Measurements from ENCODE around the gene LIPA. TPM values are rescaled to one million over a fixed set of nuclear protein-coding genes. Genes with fewer than 3 reads are reported as not detected.

The LIPA gene
- total RNA-seq, 1 experiment from 2014 or later, result 45.2 TPM

DNA sequence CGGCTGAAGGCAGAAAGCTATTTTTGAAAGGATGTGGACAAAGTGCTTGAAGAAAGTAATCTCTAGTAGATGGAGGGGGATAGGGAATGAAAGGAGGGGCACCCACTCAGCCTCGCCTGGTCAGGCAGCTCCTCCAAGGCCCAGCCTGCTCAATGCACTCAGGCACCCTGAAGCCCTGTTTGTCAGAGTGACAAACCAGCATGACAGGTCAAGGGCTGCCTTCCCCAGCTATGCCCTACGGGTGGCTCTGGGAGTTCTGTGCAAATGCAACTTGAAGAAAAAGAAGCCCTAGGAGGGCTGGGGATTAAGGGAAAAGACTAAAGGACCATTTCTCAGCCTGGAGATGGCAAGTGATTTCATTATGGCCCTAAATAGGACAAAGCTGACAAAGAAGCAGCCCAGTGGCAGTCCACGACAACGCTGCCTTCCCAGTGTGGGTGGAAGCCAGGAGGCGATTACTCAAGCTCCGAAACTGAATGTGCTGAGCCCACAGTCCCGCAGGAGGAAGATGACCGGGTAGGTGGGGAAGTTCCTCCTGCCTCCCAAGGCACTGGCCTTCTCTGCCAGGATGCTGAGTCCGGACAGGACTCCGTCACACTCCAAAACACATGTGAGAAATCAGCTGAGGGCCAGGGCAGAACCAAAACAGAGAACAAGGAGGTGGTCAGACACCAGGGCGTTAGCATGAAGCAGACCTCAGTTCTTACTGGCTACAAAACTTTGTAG is 16.3 kb downstream of the LIPA start:
- H4K20me1 ChIP-seq (ENCODE audit: insufficient read depth), result no peaks in the 10 kb centered on the region
- CTCF ChIA-PET, result interaction anchor here (0.6 kb wide), 1 partner anchor 112 kb away, joined by 4 read pairs; no protein-coding TSS in a partner anchor
- POLR2A ChIA-PET (ENCODE audit: unreplicated experiment), result no interaction called here
- H2AFZ ChIP-seq, result no peak overlapping the region
- H3K27ac ChIP-seq, result no peak overlapping the region
- H3K9me3 ChIP-seq (ENCODE audit: insufficient read depth, low read depth), result no peaks in the 10 kb centered on the region
- H3K79me2 ChIP-seq (ENCODE audit: low read depth), result no peaks in the 10 kb centered on the region
- H3K4me2 ChIP-seq, result no peak overlapping the region
- H3K27me3 ChIP-seq (ENCODE audit: insufficient read depth, low read depth), result no peaks in the 10 kb centered on the region
- no peaks in the 10 kb centered on the region for H3F3A ChIP-seq (ENCODE audit: insufficient read depth, low read depth)
- BruUV-seq (replicated peaks), result no TSS peak
- no peak overlapping the region for H3K4me3 ChIP-seq
- no peaks in the 10 kb centered on the region for H3K9me2 ChIP-seq (ENCODE audit: insufficient read depth)
- H3K4me1 ChIP-seq (replicated peaks; ENCODE audit: insufficient read depth), result no peaks in the 10 kb centered on the region
- H3K36me3 ChIP-seq (ENCODE audit: low read depth), result no peaks in the 10 kb centered on the region
- no peak for TF ChIP-seq EZH2 (IDR thresholded peaks at IDR 0.05; ENCODE audit: low read depth)
- TF ChIP-seq, protein P1, sequence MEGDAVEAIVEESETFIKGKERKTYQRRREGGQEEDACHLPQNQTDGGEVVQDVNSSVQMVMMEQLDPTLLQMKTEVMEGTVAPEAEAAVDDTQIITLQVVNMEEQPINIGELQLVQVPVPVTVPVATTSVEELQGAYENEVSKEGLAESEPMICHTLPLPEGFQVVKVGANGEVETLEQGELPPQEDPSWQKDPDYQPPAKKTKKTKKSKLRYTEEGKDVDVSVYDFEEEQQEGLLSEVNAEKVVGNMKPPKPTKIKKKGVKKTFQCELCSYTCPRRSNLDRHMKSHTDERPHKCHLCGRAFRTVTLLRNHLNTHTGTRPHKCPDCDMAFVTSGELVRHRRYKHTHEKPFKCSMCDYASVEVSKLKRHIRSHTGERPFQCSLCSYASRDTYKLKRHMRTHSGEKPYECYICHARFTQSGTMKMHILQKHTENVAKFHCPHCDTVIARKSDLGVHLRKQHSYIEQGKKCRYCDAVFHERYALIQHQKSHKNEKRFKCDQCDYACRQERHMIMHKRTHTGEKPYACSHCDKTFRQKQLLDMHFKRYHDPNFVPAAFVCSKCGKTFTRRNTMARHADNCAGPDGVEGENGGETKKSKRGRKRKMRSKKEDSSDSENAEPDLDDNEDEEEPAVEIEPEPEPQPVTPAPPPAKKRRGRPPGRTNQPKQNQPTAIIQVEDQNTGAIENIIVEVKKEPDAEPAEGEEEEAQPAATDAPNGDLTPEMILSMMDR (conservative IDR thresholded peaks at IDR 0.05), result no peak
- no peak for DNase-seq
- intact Hi-C loops (cut with micrococcal nuclease; ENCODE audit: unreplicated experiment), result no loop called here

DNA sequence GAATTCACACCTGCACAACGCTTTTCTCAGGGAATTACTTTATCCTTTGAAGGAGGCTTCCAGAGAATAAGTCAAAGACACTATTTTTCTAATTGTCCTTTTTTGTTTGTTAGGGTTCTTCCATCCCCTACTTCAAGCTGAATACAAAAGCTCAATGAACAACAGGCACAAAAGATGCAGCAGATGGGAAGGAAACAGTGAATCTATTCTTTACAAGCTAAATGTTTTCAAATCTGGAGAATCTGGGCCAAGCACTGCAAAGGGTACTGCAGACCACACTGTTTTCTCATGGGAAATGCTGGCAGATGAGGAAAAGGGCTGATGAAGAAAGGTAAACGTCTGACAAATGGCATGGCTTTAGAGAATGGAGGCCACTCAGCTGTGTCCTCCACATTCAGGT is 18.5 kb downstream of the LIPA start:
- H3K79me2 ChIP-seq (ENCODE audit: low read depth), result no peaks in the 10 kb centered on the region
- H3K36me3 ChIP-seq (ENCODE audit: low read depth), result no peaks in the 10 kb centered on the region
- no peaks in the 10 kb centered on the region for H3K27me3 ChIP-seq (ENCODE audit: insufficient read depth, low read depth)
- H2AFZ ChIP-seq, result no peak overlapping the region
- DNase-seq, result no peak
- no peak for TF ChIP-seq EZH2 (IDR thresholded peaks at IDR 0.05; ENCODE audit: low read depth)
- TF ChIP-seq, protein P1 (conservative IDR thresholded peaks at IDR 0.05), result no peak
- H3K9me2 ChIP-seq (ENCODE audit: insufficient read depth), result no peaks in the 10 kb centered on the region
- no peak overlapping the region for H3K4me2 ChIP-seq
- H3K27ac ChIP-seq, result no peak overlapping the region
- H3K4me1 ChIP-seq (replicated peaks; ENCODE audit: insufficient read depth), result no peaks in the 10 kb centered on the region
- no peaks in the 10 kb centered on the region for H4K20me1 ChIP-seq (ENCODE audit: insufficient read depth)
- no peaks in the 10 kb centered on the region for H3K9me3 ChIP-seq (ENCODE audit: insufficient read depth, low read depth)
- intact Hi-C loops (cut with micrococcal nuclease; ENCODE audit: unreplicated experiment), result no loop called here
- ChIA-PET POLR2A (ENCODE audit: unreplicated experiment) (no interaction called here), CTCF (no interaction called here)
- H3K4me3 ChIP-seq, result no peak overlapping the region
- no peaks in the 10 kb centered on the region for H3F3A ChIP-seq (ENCODE audit: insufficient read depth, low read depth)
- no TSS peak for BruUV-seq (replicated peaks)

DNA sequence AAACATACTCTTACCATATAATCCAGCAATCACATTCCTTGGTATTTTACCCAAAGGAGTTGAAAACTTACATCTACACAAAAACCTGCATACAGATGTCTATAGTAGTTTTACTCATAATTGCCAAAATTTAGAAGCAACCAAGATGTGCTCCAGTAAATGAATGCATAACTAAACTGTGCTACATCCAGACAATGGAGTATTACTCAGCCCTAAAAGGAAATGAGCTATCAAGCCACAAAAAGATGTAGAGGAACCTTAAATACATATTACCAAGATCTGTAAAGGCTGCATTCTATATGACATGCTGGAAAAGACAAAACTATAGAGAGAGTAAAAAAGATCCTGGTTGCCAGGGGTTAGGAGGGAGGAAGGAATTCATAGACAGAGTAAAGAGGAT is 22.6 kb downstream of the LIPA start:
- Histone ChIP-seq H3K4me1 (replicated peaks; ENCODE audit: insufficient read depth) (no peaks in the 10 kb centered on the region), H3K4me2 (no peak overlapping the region), H3K36me3 (ENCODE audit: low read depth) (0 out of 2 replicates have a peak, but pooled peaks cover 3% of the 10 kb centered on the region), H3K27me3 (ENCODE audit: insufficient read depth, low read depth) (no peaks in the 10 kb centered on the region), H3F3A (ENCODE audit: insufficient read depth, low read depth) (no peaks in the 10 kb centered on the region), H3K9me3 (ENCODE audit: insufficient read depth, low read depth) (no peaks in the 10 kb centered on the region), H4K20me1 (ENCODE audit: insufficient read depth) (no peaks in the 10 kb centered on the region), H2AFZ (no peak overlapping the region), H3K4me3 (no peak overlapping the region), H3K9me2 (ENCODE audit: insufficient read depth) (no peaks in the 10 kb centered on the region), H3K27ac (no peak overlapping the region), H3K79me2 (ENCODE audit: low read depth) (no peaks in the 10 kb centered on the region)
- POLR2A ChIA-PET (ENCODE audit: unreplicated experiment), result no interaction called here
- intact Hi-C loops (cut with micrococcal nuclease; ENCODE audit: unreplicated experiment), result no loop called here
- no TSS peak for BruUV-seq (replicated peaks)
- DNase-seq, result no peak
- TF ChIP-seq, protein P1 (conservative IDR thresholded peaks at IDR 0.05), result no peak
- CTCF ChIA-PET, result no interaction called here
